GM12874 (cell line): ENCODE results near the gene LRRC26.

Experiments
- TF ChIP-seq, protein P1 (sequence below): IDR thresholded peaks from 2 replicates; pipeline ENCODE4 v1.5.1; 2011; ENCODE audit warnings: low read depth, mild to moderate bottlenecking, control low read depth, low read length, moderate library complexity; ENCODE audit not compliant: insufficient read depth

The LRRC26 gene, protein sequence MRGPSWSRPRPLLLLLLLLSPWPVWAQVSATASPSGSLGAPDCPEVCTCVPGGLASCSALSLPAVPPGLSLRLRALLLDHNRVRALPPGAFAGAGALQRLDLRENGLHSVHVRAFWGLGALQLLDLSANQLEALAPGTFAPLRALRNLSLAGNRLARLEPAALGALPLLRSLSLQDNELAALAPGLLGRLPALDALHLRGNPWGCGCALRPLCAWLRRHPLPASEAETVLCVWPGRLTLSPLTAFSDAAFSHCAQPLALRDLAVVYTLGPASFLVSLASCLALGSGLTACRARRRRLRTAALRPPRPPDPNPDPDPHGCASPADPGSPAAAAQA

DNA sequence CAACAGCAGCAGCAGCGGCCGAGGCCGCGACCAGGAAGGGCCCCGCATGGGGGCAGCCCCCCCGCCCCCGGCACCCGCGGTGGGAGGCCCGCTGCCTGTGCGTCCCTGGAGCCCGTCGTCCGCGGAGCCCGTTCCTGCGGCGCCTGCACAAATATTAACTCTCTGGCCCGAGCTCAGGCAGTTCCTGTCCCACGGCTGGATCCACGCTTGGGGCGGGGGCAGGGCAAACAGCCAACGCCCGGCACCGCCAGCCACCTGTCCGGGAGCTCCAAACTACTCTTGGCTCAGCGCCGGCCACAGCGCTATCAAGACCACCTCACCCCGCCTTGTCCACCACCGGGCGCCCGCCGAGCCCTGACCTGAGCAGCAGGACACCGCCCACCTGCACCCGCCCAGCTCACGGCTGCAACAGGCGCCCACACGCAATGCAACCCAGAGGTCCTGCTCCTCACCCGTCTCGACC lies at the start of gene LRRC26:
TSS of gene LRRC26 (minus strand) at position 156 of the 463 bp plus-strand sequence. CDS start at position 48, 108 bp downstream.
- TF ChIP-seq, protein P1, sequence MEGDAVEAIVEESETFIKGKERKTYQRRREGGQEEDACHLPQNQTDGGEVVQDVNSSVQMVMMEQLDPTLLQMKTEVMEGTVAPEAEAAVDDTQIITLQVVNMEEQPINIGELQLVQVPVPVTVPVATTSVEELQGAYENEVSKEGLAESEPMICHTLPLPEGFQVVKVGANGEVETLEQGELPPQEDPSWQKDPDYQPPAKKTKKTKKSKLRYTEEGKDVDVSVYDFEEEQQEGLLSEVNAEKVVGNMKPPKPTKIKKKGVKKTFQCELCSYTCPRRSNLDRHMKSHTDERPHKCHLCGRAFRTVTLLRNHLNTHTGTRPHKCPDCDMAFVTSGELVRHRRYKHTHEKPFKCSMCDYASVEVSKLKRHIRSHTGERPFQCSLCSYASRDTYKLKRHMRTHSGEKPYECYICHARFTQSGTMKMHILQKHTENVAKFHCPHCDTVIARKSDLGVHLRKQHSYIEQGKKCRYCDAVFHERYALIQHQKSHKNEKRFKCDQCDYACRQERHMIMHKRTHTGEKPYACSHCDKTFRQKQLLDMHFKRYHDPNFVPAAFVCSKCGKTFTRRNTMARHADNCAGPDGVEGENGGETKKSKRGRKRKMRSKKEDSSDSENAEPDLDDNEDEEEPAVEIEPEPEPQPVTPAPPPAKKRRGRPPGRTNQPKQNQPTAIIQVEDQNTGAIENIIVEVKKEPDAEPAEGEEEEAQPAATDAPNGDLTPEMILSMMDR, result no peak

DNA sequence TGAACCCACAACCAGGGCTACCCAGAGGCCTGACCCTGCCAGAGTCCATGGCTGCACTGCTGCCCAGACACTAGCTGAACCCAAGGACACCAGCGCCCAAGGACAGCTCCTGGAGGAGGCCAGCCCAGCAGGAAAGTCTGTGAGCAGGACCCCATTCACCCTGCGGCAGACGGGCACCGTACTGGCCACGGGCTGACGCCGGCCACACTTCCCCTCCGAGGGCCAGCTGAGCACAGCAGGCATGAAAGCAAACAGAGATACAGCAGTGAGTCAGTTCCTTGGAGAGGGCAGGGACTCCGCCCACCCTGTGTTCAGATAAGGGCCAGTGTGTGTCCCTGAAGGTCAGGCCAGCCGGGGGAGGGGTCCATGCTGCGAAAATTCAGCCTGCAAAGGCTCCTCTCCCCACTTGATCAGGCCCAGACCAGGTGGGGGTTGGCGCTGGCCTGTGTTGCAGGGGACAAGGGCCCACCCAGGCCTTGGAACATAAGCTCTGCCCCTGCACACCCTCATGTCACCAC lies 49.0 kb upstream of the LRRC26 start:
- TF ChIP-seq, protein P1, result no peak

DNA sequence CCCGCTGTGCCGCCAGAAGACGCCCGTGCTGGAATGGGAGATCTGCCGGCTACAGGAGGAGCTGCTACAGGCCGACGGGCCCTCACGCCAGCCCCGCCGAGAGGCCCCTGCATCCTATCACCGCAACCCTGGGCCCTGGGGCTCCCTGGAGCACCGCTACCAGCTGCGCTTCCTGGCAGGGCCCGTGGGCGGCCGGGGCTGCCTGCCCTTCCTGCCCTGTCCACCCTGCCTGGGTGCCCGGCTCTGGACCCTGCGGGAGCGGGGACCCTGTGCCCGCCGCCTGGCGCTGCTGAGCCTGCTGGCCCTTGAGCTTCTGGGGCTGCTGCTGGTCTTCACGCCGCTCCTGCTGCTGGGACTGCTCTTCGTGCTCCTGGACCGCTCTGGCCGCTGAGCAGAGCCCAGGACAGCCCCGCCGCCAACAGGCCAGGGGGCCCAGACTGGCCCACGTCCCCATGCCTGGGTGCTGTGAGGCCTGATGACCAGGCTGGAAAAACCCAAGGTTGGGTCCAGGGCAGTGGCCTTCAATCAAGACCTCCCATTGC lies 48.4 kb upstream of the LRRC26 start:
- TF ChIP-seq, protein P1, result no peak

DNA sequence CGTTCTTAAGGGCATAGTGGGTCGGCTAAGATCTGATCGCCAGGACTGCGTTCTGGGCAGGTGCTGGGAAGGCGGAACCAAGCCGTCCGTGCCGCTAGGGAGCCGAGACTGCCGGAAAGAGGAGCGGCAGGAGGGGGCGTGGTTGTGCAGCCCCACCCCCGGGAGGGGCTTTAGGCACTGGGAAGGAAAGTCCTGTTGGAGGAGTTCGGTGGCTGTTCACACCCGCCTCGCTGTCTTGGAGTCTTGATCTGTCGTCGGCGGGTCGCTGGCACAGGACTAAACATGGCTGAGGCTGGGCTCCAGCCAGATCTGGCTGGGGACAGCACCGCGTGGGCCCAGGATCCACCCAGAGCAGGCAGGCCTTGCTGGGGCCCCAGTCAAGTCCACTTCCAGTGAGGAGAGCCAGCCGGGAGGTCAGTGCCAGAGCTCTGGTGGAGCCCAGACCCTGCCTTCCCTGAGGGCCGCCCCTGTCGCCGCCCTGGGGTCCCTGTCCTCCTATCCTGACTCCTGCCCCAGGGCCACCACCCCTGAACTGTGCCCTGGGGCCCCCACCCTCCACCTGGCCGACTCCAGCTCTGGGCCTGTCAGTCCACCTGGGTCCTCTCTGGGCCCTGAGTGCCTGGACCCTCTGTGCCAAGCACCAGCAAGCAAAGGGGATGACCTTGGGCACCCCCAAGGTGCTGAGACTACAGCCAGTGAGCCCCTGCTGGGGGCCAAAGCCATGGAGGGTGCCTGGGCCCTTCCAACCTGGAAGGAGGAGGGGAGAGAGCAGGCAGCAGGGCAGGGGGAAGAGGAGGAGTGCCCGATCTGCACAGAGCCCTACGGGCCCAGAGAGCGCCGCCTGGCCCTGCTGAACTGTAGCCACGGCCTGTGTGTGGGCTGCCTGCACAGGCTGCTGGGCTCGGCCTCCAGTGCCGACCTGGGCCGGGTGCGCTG lies 47.7 kb upstream of the LRRC26 start:
- TF ChIP-seq, protein P1, result no peak

DNA sequence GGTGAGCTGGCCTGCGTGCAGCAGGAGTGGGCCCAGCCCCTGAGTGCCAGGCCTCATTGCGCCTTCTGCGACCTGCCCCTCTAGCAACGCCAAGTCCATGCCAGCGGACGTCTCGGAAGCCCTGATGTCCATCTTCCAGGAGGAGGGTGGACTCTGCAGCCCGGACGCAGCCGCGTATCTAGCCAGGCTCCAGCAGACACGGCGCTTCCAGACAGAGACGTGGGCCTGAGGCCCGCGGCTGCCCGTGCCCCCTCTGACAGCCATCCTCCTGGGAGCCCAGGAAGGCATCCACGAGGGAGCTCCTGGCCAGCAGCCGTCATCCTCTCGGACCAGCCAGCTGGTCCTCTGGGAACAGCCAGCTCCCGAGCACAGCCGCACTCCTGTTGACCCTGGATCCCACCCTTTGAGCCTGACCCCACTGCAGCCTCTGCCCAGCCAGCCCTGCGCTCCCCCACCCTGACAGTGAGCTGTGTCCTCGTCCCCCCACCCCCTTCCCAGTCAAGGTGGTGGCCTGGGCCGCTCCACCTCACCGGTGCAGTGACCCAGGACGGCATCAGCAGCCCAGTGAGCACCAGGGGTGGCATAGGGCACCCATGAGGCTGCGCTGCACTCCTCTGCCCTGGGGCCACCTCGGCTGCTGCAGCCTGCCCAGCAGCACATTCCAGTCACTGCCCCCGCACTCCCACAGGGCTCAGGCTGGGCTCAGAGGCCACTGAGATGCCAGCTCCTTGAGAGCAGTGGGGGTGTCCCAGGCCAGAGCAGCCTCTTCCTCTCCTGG lies 46.5 kb upstream of the LRRC26 start:
- TF ChIP-seq, protein P1, result no peak

DNA sequence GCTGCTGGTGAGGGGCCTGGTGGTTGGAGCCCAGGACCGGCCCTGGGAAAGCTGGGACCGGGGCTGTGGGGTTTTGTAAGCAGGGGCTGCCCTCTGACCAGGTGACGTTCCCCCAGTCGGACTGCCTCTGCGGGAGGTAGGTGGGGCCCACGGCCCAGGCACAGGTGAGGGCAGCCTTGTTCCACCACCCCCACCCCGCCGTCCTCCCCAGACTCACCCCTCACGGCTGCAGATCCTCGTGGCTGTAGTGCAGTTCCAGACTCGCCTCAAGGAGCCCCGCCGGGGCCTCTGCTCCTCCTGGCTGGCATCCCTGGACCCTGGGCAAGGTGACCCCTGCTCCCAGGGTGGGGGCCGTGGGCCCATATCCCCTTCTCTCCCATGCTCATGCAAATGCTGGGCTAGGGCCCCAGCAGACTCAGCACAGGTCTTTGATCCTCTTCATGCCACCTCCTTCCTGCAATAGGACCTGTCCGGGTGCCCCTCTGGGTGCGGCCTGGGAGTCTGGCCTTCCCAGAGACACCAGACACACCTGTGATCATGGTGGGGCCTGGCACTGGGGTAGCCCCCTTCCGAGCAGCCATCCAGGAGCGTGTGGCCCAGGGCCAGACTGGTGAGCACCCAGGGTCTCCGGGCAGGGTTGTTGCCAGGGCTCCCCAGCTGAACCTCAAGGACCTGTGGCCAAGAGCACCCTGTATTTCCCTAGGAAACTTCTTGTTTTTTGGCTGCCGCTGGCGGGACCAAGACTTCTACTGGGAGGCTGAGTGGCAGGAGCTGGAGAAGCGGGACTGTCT lies 45.5 kb upstream of the LRRC26 start:
- TF ChIP-seq, protein P1, result no peak
